Loucy (cell line): ENCODE data around the gene BRPF3.
"Not testable (repeated sequence)": the region's sequence is repeated elsewhere in the genome, so short reads cannot be mapped to it uniquely, and the experiment has no call there.

Source experiments
- H2AFZ ChIP-seq: fragments of 200-600 bp; sonication (generic); 2 replicates; pipeline ENCODE4 v1.6.0; 2016; ENCODE audit warnings: antibody characterized with exemption, mild to moderate bottlenecking, low read length, moderate library complexity
- H3F3A ChIP-seq: fragments of 200-600 bp; 2 replicates; pipeline ENCODE4 v1.6.0; 2016; ENCODE audit warnings: antibody characterized with exemption, low read depth, mild to moderate bottlenecking
- H3K27me3 ChIP-seq: fragments of 200-600 bp; sonication (generic); 2 replicates; pipeline ENCODE4 v1.6.1; 2014; ENCODE audit warnings: low read length, mild to moderate bottlenecking; ENCODE audit not compliant: insufficient read depth, poor library complexity, severe bottlenecking
- H3K36me3 ChIP-seq: fragments of 200-600 bp; sonication (generic); 2 replicates; pipeline ENCODE4 v1.6.1; 2016; ENCODE audit warnings: low read length; ENCODE audit not compliant: insufficient read depth
- H3K4me1 ChIP-seq: fragments of 200-600 bp; sonication (generic); 2 replicates; pipeline ENCODE4 v1.5.1; 2014; ENCODE audit warnings: low read length, mild to moderate bottlenecking; ENCODE audit not compliant: insufficient read depth, poor library complexity, severe bottlenecking
- H3K4me2 ChIP-seq: fragments of 200-600 bp; sonication (generic); 2 replicates; pipeline ENCODE4 v1.6.0; 2014; ENCODE audit warnings: antibody characterized with exemption, low read length, low read depth, mild to moderate bottlenecking; ENCODE audit not compliant: poor library complexity, severe bottlenecking
- H3K4me3 ChIP-seq: fragments of 200-600 bp; sonication (generic); 2 replicates; pipeline ENCODE4 v1.5.1; 2014; ENCODE audit warnings: low read length, mild to moderate bottlenecking, mixed read lengths; ENCODE audit not compliant: poor library complexity, severe bottlenecking
- H3K79me2 ChIP-seq: fragments of 200-600 bp; sonication (generic); 2 replicates; pipeline ENCODE4 v1.6.1; 2014; ENCODE audit warnings: low read length; ENCODE audit not compliant: insufficient read depth
- H3K9ac ChIP-seq: fragments of 200-600 bp; sonication (generic); 2 replicates; pipeline ENCODE4 v1.6.0; 2014; ENCODE audit warnings: mild to moderate bottlenecking, low read depth, low read length, moderate library complexity; ENCODE audit not compliant: poor library complexity, severe bottlenecking
- H3K9me2 ChIP-seq: fragments of 200-600 bp; sonication (generic); replicated peaks from 2 replicates; pipeline ENCODE4 v1.6.1; 2016; ENCODE audit warnings: low read depth, low read length, mixed read lengths
- H3K9me3 ChIP-seq: fragments of 200-600 bp; sonication (generic); 2 replicates; pipeline ENCODE4 v1.6.1; 2014; ENCODE audit warnings: mild to moderate bottlenecking, antibody characterized with exemption, low read length, low read depth; ENCODE audit not compliant: insufficient read depth
- H4K20me1 ChIP-seq: fragments of 200-600 bp; sonication (generic); 2 replicates; pipeline ENCODE4 v1.6.0; 2014; ENCODE audit warnings: antibody characterized with exemption, low read length, mild to moderate bottlenecking; ENCODE audit not compliant: insufficient read depth, poor library complexity, severe bottlenecking
- EZH2phosphoT487 ChIP-seq: fragments of 200-600 bp; IDR thresholded peaks from 2 replicates; pipeline ENCODE4 v1.6.1; 2018; ENCODE audit warnings: antibody characterized with exemption, mild to moderate bottlenecking, moderate library complexity, borderline replicate concordance
- TF ChIP-seq, protein P1 (sequence below): fragments of 200-600 bp; sonication (generic); conservative IDR thresholded peaks from 2 replicates; pipeline ENCODE4 v1.5.1; 2014; ENCODE audit warnings: mild to moderate bottlenecking, antibody characterized with exemption, low read length

Gene BRPF3

DNA sequence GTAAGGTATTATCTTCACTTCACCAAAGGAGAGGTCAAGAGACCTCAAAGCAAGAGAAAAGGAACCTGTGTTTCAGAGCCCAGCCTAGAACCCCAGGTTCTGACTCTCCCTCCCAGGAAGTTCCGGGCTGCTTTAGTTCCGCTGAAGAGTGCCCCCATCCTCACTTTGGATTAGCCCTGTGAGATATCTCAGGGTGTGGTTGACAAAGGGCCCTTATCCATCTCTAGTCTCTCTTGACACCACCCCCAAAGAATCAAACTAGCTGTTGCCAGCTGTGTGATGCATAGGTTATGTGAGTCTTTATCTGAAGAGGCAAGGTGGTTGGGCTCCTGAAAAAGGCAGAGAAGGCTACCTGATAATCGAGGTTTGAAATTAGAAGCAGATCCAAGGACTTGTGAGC, 20.6 kb downstream of the BRPF3 start:
- H3K9me3 ChIP-seq, result no peaks in the 10 kb centered on the region
- no peak for TF ChIP-seq EZH2phosphoT487
- TF ChIP-seq, protein P1, sequence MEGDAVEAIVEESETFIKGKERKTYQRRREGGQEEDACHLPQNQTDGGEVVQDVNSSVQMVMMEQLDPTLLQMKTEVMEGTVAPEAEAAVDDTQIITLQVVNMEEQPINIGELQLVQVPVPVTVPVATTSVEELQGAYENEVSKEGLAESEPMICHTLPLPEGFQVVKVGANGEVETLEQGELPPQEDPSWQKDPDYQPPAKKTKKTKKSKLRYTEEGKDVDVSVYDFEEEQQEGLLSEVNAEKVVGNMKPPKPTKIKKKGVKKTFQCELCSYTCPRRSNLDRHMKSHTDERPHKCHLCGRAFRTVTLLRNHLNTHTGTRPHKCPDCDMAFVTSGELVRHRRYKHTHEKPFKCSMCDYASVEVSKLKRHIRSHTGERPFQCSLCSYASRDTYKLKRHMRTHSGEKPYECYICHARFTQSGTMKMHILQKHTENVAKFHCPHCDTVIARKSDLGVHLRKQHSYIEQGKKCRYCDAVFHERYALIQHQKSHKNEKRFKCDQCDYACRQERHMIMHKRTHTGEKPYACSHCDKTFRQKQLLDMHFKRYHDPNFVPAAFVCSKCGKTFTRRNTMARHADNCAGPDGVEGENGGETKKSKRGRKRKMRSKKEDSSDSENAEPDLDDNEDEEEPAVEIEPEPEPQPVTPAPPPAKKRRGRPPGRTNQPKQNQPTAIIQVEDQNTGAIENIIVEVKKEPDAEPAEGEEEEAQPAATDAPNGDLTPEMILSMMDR, result no peak
- no peak overlapping the region for H3K4me2 ChIP-seq
- H3K27me3 ChIP-seq, result no peaks in the 10 kb centered on the region
- no peak overlapping the region for H2AFZ ChIP-seq
- H3K79me2 ChIP-seq, result no peaks in the 10 kb centered on the region
- H3K36me3 ChIP-seq, result peaks cover 87% of the 10 kb centered on the region; the same call in 1 of the 2 replicates
- H3K4me1 ChIP-seq, result no peaks in the 10 kb centered on the region
- H3K9ac ChIP-seq, result no peak overlapping the region
- H3K4me3 ChIP-seq, result no peak overlapping the region
- no peaks in the 10 kb centered on the region for H4K20me1 ChIP-seq
- no peaks in the 10 kb centered on the region for H3F3A ChIP-seq
- no peaks in the 10 kb centered on the region for H3K9me2 ChIP-seq

DNA sequence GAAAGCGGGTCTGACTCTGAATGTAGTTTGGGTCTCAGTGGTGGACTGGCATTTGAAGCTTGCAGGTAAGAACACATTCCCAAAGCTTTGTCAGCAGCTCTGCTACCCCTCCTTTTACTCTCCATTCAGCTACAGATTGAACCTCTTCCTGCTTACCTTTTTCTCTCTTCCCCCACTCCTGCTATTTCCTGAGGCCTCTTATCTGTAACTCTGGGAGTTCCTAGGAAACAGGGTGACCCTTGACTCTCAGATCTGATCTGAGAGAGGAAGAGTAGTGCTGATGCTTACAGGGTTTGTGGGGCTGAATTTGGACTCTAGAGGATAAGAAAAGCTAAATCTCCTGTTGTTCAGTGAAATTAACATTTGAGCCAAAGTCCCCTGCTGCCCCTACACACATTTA, 21.4 kb downstream of the BRPF3 start:
- Histone ChIP-seq H3K9me3 (no peaks in the 10 kb centered on the region), H3K4me2 (no peak overlapping the region), H3K9ac (no peak overlapping the region), H3F3A (no peaks in the 10 kb centered on the region), H2AFZ (no peak overlapping the region), H3K27me3 (no peaks in the 10 kb centered on the region), H3K36me3 (peaks cover 89% of the 10 kb centered on the region; the same call in 1 of the 2 replicates), H3K9me2 (no peaks in the 10 kb centered on the region), H4K20me1 (no peaks in the 10 kb centered on the region), H3K4me3 (no peak overlapping the region), H3K4me1 (no peaks in the 10 kb centered on the region), H3K79me2 (no peaks in the 10 kb centered on the region)
- TF ChIP-seq EZH2phosphoT487, result no peak
- TF ChIP-seq, protein P1, result no peak

DNA sequence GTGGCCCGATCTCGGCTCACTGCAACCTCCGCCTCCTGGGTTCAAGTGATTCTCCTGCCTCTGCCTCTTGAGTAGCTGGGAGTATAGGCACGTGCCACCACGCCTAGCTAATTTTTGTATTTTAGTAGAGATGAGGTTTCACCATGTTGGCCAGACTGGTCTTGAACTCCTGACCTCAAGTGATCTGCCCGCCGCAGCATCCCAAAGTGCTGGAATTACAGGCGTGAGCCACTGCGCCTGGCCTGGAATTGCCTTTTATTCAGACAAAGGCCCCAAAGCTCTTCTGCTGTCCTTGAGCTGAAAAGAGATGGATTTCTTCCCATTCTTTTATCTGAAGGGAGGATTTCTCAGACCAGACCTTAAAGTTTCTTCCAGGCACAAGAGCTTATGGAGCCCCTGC, 22.0 kb downstream of the BRPF3 start:
- H3K4me1 ChIP-seq, H4K20me1 ChIP-seq, H3K9ac ChIP-seq, H3F3A ChIP-seq, H3K9me2 ChIP-seq, H3K4me2 ChIP-seq, H2AFZ ChIP-seq, H3K4me3 ChIP-seq, H3K27me3 ChIP-seq, H3K79me2 ChIP-seq, H3K9me3 ChIP-seq: not testable (repeated sequence)
- peaks cover 89% of the 10 kb centered on the region; the same call in 1 of the 2 replicates for H3K36me3 ChIP-seq

DNA sequence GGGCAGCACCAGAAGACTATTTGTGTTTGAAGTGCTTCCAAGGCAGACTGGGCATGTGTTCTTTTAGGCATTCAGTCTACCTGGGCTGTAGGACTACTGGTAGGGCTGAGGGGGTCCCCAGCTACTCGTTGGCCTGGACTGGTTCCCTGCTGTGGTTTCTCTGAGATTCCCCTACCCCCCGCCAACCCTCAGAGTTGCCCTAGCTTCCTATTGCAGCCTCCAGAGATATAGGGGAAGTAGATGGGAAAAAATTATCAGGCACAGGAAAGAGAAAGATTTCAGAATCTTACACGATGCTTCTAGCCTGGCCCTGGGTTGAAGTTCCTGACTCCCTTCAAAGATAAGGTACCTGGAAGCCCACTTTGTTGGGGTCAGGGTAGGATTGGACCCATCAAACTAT, 22.5 kb downstream of the BRPF3 start:
- Histone ChIP-seq H3K9me2 (no peaks in the 10 kb centered on the region), H3K4me2 (no peak overlapping the region), H3K4me1 (no peaks in the 10 kb centered on the region), H2AFZ (no peak overlapping the region), H3F3A (no peaks in the 10 kb centered on the region), H3K9me3 (no peaks in the 10 kb centered on the region), H3K36me3 (peaks cover 87% of the 10 kb centered on the region; the same call in 1 of the 2 replicates), H3K79me2 (no peaks in the 10 kb centered on the region), H3K4me3 (no peak overlapping the region), H4K20me1 (no peaks in the 10 kb centered on the region), H3K27me3 (no peaks in the 10 kb centered on the region), H3K9ac (no peak overlapping the region)
- TF ChIP-seq, protein P1, result no peak
- no peak for TF ChIP-seq EZH2phosphoT487
